H9 (cell line): Measurements from ENCODE around the gene CACNA1I. TPM values are rescaled to one million over a fixed set of nuclear protein-coding genes. Genes with fewer than 3 reads are reported as not detected.

Experiments used
- DNase-seq: peaks from one replicate; pipeline ENCODE4 v3.0.0-alpha.2; 2017
- H2AFZ ChIP-seq: one replicate; pipeline ENCODE4 v1.6.1; 2013; ENCODE audit warnings: mild to moderate bottlenecking, low read length, control low read depth, moderate library complexity
- H2AK5ac ChIP-seq: 2 replicates; pipeline ENCODE4 v1.6.1; 2013; ENCODE audit warnings: low read length, control low read depth, mixed read lengths; ENCODE audit not compliant: insufficient read length
- H2BK120ac ChIP-seq: one replicate; pipeline ENCODE4 v1.6.1; 2013; ENCODE audit warnings: low read depth, mild to moderate bottlenecking, low read length, control low read depth, inconsistent platforms; ENCODE audit not compliant: poor library complexity, severe bottlenecking
- H2BK12ac ChIP-seq: 2 replicates; pipeline ENCODE4 v1.6.1; 2013; ENCODE audit warnings: low read length, control low read depth, mixed read lengths, low read depth; ENCODE audit not compliant: insufficient read length
- H2BK15ac ChIP-seq: 2 replicates; pipeline ENCODE4 v1.6.1; 2013; ENCODE audit warnings: low read depth, low read length, control low read depth
- H2BK20ac ChIP-seq: one replicate; pipeline ENCODE4 v1.6.1; 2013; ENCODE audit warnings: low read depth, mild to moderate bottlenecking, low read length, control low read depth, inconsistent platforms; ENCODE audit not compliant: poor library complexity, severe bottlenecking
- H2BK5ac ChIP-seq: 2 replicates; pipeline ENCODE4 v1.6.1; 2013; ENCODE audit warnings: low read length, control low read depth, mixed read lengths; ENCODE audit not compliant: insufficient read length
- H3K14ac ChIP-seq: 2 replicates; pipeline ENCODE4 v1.6.1; 2013; ENCODE audit warnings: low read length, control low read depth; ENCODE audit not compliant: insufficient read depth
- H3K18ac ChIP-seq: 2 replicates; pipeline ENCODE4 v1.6.1; 2013; ENCODE audit warnings: low read depth, mild to moderate bottlenecking, mixed read lengths, low read length, control low read depth; ENCODE audit not compliant: insufficient read length
- H3K23ac ChIP-seq: 2 replicates; pipeline ENCODE4 v1.6.1; 2013; ENCODE audit warnings: low read length, control low read depth, mixed read lengths, low read depth; ENCODE audit not compliant: insufficient read length
- H3K23me2 ChIP-seq: 2 replicates; pipeline ENCODE4 v1.6.1; 2013; ENCODE audit warnings: low read depth, mild to moderate bottlenecking, mixed read lengths, low read length, control low read depth; ENCODE audit not compliant: insufficient read length, poor library complexity, severe bottlenecking
- H3K27ac ChIP-seq: 2 replicates; pipeline ENCODE4 v1.5.1; 2013; ENCODE audit warnings: low read length, control low read depth, mixed read lengths, low read depth; ENCODE audit not compliant: insufficient read length
- H3K27me3 ChIP-seq: 2 replicates; pipeline ENCODE4 v1.6.1; 2013; ENCODE audit warnings: low read length, control low read depth, inconsistent platforms; ENCODE audit not compliant: insufficient read depth
- H3K4ac ChIP-seq: 2 replicates; pipeline ENCODE4 v1.6.1; 2013; ENCODE audit warnings: low read depth, mild to moderate bottlenecking, control low read depth, inconsistent platforms, low read length, moderate library complexity
- H3K4me1 ChIP-seq: 2 replicates; pipeline ENCODE4 v1.6.1; 2013; ENCODE audit warnings: low read length, control low read depth, inconsistent platforms; ENCODE audit not compliant: insufficient read depth
- H3K4me2 ChIP-seq: 2 replicates; pipeline ENCODE4 v1.6.1; 2013; ENCODE audit warnings: low read length, control low read depth, mixed read lengths; ENCODE audit not compliant: insufficient read length, insufficient read depth
- H3K56ac ChIP-seq: 2 replicates; pipeline ENCODE4 v1.6.1; 2013; ENCODE audit warnings: low read depth, mild to moderate bottlenecking, mixed read lengths, low read length, control low read depth; ENCODE audit not compliant: insufficient read length
- H3K79me1 ChIP-seq: 2 replicates; pipeline ENCODE4 v1.6.1; 2013; ENCODE audit warnings: low read depth, mild to moderate bottlenecking, moderate library complexity, low read length, control low read depth, inconsistent platforms; ENCODE audit not compliant: insufficient read depth, poor library complexity, severe bottlenecking
- H3K79me2 ChIP-seq: 2 replicates; pipeline ENCODE4 v1.6.1; 2013; ENCODE audit warnings: low read length, control low read depth, inconsistent platforms; ENCODE audit not compliant: insufficient read depth
- H3K9ac ChIP-seq: 2 replicates; pipeline ENCODE4 v1.6.1; 2013; ENCODE audit warnings: low read length, control low read depth, mixed read lengths; ENCODE audit not compliant: insufficient read length; ENCODE audit errors: extremely low read depth
- H3K9me3 ChIP-seq: one replicate; pipeline ENCODE4 v1.6.1; 2013; ENCODE audit warnings: low read depth, low read length, inconsistent platforms; ENCODE audit not compliant: control insufficient read depth
- H3T11ph ChIP-seq: one replicate; pipeline ENCODE4 v1.6.1; 2013; ENCODE audit warnings: mild to moderate bottlenecking, low read length, control low read depth, inconsistent platforms
- H4K20me1 ChIP-seq: one replicate; pipeline ENCODE4 v1.6.1; 2013; ENCODE audit not compliant: control insufficient read depth, insufficient read length, insufficient read depth
- H4K5ac ChIP-seq: 2 replicates; pipeline ENCODE4 v1.6.1; 2013; ENCODE audit warnings: low read depth, mild to moderate bottlenecking, mixed read lengths, low read length, control low read depth; ENCODE audit not compliant: insufficient read length
- H4K8ac ChIP-seq: replicated peaks from 2 replicates; pipeline ENCODE4 v1.6.1; 2013; ENCODE audit warnings: low read length, control low read depth, mixed read lengths, low read depth; ENCODE audit not compliant: insufficient read length
- H4K91ac ChIP-seq: 2 replicates; pipeline ENCODE4 v1.6.1; 2013; ENCODE audit warnings: low read depth, mild to moderate bottlenecking, moderate library complexity, mixed read lengths, low read length, control low read depth; ENCODE audit not compliant: insufficient read length
- H3K27ac Mint-ChIP-seq, 3 experiments: 2 replicates in 2 of 3; 3 replicates in 1 of 3; pipeline ENCODE4 v1.8.0; 2020 to 2021; ENCODE audit warnings: mixed read lengths in 3 of 3, mild to moderate bottlenecking in 1 of 3, moderate library complexity in 1 of 3
- H3K27me3 Mint-ChIP-seq: 2 replicates; pipeline ENCODE4 v1.8.0; 2021; ENCODE audit warnings: low read depth, mild to moderate bottlenecking, moderate library complexity, mixed read lengths
- H3K36me3 Mint-ChIP-seq, 3 experiments: 2 replicates in 2 of 3; 3 replicates in 1 of 3; pipeline ENCODE4 v1.8.0; 2020 to 2021; ENCODE audit warnings: low read depth in 3 of 3, mixed read lengths in 3 of 3; ENCODE audit not compliant: insufficient read depth in 1 of 3
- H3K4me1 Mint-ChIP-seq, 2 experiments: 2 replicates each; pipeline ENCODE4 v1.8.0; 2020; ENCODE audit warnings: mixed read lengths in 2 of 2
- H3K4me3 Mint-ChIP-seq, 2 experiments: 2 replicates in 1 of 2; 3 replicates in 1 of 2; pipeline ENCODE4 v1.8.0; 2020 to 2021; ENCODE audit warnings: mild to moderate bottlenecking in 2 of 2, mixed read lengths in 2 of 2, moderate library complexity in 1 of 2
- H3K9me3 Mint-ChIP-seq, 2 experiments: 2 replicates in 1 of 2; 3 replicates in 1 of 2; pipeline ENCODE4 v1.8.0; 2020; ENCODE audit warnings: mild to moderate bottlenecking in 2 of 2, mixed read lengths in 2 of 2, moderate library complexity in 1 of 2
- WGBS: extraction: QIAGEN DNeasy Blood & Tissue Kit; methylation state at CpG from one replicate; pipeline ENCODE4 v1.1.7; 2013; ENCODE audit warnings: missing lambda C conversion rate, low lambda C conversion rate, mixed read lengths; ENCODE audit not compliant: insufficient read length; ENCODE audit errors: extremely low coverage; 5-methylcytosine and 5-hydroxymethylcytosine counted together
- total RNA-seq: library from RNA; stranded (reverse); gene quantifications from 2 replicates; pipeline ENCODE4 v1.2.1, GENCODE V29; 2021
- TF ChIP-seq, protein P1 (sequence below): fragments of 200-600 bp; sonication (generic); conservative IDR thresholded peaks from 3 replicates; pipeline ENCODE4 v1.8.0; 2021; ENCODE audit warnings: antibody characterized with exemption, mild to moderate bottlenecking

The CACNA1I gene
- total RNA-seq, 1 experiment from 2014 or later, result 0.50 TPM

GRCh38 chr22:39631381-39632286, 61.1 kb downstream of the CACNA1I start:
- H3K4me3 Mint-ChIP-seq, result no peak overlapping the region
- H2AK5ac ChIP-seq, result no peak overlapping the region
- H2BK120ac ChIP-seq, result no peak overlapping the region
- H3K4ac ChIP-seq, result no peak overlapping the region
- no peak overlapping the region for H3K27ac ChIP-seq
- H4K8ac ChIP-seq, result no peak overlapping the region
- H3K4me1 Mint-ChIP-seq, result peaks cover 24 to 48% of the 10 kb centered on the region in 2 experiments
- H2BK15ac ChIP-seq, result no peak overlapping the region
- no peak overlapping the region for H3K56ac ChIP-seq
- no peak overlapping the region for H3K23ac ChIP-seq
- no peaks in the 10 kb centered on the region for H3K36me3 Mint-ChIP-seq
- no peak for DNase-seq
- H2BK20ac ChIP-seq, result no peak overlapping the region
- no peaks in the 10 kb centered on the region for H3K9me3 ChIP-seq
- no peak overlapping the region for H2AFZ ChIP-seq
- no peak overlapping the region; a peak in 1 of 7 replicates for H3K27ac Mint-ChIP-seq
- no peak overlapping the region for H2BK5ac ChIP-seq
- no peaks in the 10 kb centered on the region for H3K4me1 ChIP-seq
- H3K79me1 ChIP-seq, result no peaks in the 10 kb centered on the region
- H2BK12ac ChIP-seq, result no peak overlapping the region
- no peak overlapping the region for H3K18ac ChIP-seq
- H3K27me3 Mint-ChIP-seq, result peaks cover 10% of the 10 kb centered on the region
- H3K14ac ChIP-seq, result no peak overlapping the region
- no peak overlapping the region for H3K9ac ChIP-seq
- H3K79me2 ChIP-seq, result no peaks in the 10 kb centered on the region
- TF ChIP-seq, protein P1, sequence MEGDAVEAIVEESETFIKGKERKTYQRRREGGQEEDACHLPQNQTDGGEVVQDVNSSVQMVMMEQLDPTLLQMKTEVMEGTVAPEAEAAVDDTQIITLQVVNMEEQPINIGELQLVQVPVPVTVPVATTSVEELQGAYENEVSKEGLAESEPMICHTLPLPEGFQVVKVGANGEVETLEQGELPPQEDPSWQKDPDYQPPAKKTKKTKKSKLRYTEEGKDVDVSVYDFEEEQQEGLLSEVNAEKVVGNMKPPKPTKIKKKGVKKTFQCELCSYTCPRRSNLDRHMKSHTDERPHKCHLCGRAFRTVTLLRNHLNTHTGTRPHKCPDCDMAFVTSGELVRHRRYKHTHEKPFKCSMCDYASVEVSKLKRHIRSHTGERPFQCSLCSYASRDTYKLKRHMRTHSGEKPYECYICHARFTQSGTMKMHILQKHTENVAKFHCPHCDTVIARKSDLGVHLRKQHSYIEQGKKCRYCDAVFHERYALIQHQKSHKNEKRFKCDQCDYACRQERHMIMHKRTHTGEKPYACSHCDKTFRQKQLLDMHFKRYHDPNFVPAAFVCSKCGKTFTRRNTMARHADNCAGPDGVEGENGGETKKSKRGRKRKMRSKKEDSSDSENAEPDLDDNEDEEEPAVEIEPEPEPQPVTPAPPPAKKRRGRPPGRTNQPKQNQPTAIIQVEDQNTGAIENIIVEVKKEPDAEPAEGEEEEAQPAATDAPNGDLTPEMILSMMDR, result no peak
- H4K5ac ChIP-seq, result no peak overlapping the region
- no peak overlapping the region for H3K4me2 ChIP-seq
- WGBS, result no CpG with 5 or more reads among the region's 16 CpGs
- no peak overlapping the region for H3T11ph ChIP-seq
- no peak overlapping the region for H4K91ac ChIP-seq
- no peaks in the 10 kb centered on the region for H3K27me3 ChIP-seq
- H4K20me1 ChIP-seq, result no peaks in the 10 kb centered on the region
- no peaks in the 10 kb centered on the region; a peak in 1 of 5 replicates for H3K9me3 Mint-ChIP-seq
- H3K23me2 ChIP-seq, result no peaks in the 10 kb centered on the region
